ENCODE data around the gene AFF3. TPM values are rescaled to one million over a fixed set of nuclear protein-coding genes. Genes with fewer than 3 reads are reported as not detected.

AFF3 gene
- total RNA-seq, 3 donors from 2014 or later (not counting 1 experiment from before 2014, with no cell fraction given) = 4.6 to 9.6 (median 5.6) TPM

- no peak for DNase-seq
- no peak for ATAC-seq
- H3K27me3 ChIP-seq (ENCODE audit: control insufficient read depth, insufficient read depth, low read length) = no peaks in the 10 kb centered on the region
- Mint-ChIP-seq H3K36me3 (no peaks in the 10 kb centered on the region), H3K27ac (no peak overlapping the region), H3K27me3 (ENCODE audit: low read depth in 2 of 2) (no peaks in the 10 kb centered on the region), H3K9me3 (no peaks in the 10 kb centered on the region), H3K4me1 (peaks cover 0 to 4% of the 10 kb centered on the region in 2 donors), H3K4me3 (no peak overlapping the region)
- no peak overlapping the region for H3K27ac ChIP-seq (ENCODE audit: low read length)
- H3K4me1 ChIP-seq (ENCODE audit: control insufficient read depth, insufficient read depth, low read length) = no peaks in the 10 kb centered on the region
- 95% methylated on average over 9 of the region's 9 CpGs for WGBS (ENCODE audit: insufficient coverage)
- no peaks in the 10 kb centered on the region for H3K36me3 ChIP-seq (ENCODE audit: control insufficient read depth, insufficient read depth, low read length)
- no peaks in the 10 kb centered on the region for H3K9me3 ChIP-seq (ENCODE audit: control insufficient read depth, insufficient read depth, low read length)
- TF ChIP-seq CTCF (IDR thresholded peaks at IDR 0.05) = no peak
- H3K4me3 ChIP-seq (ENCODE audit: low read length) = no peak overlapping the region
- intact Hi-C loops (cut with micrococcal nuclease) = no loop called here
These were observed 97.4 kb downstream of the AFF3 start for GRCh38 chr2:100045000-100045399.

- H3K36me3 ChIP-seq (ENCODE audit: control insufficient read depth, insufficient read depth, low read length) = no peaks in the 10 kb centered on the region
- no peaks in the 10 kb centered on the region for H3K27me3 ChIP-seq (ENCODE audit: control insufficient read depth, insufficient read depth, low read length)
- ATAC-seq (no peak), DNase-seq (no peak)
- no peak overlapping the region for H3K4me3 ChIP-seq (ENCODE audit: low read length)
- H3K9me3 Mint-ChIP-seq = no peaks in the 10 kb centered on the region
- WGBS (ENCODE audit: insufficient coverage) = 97% methylated on average over 3 of the region's 8 CpGs
- H3K27me3 Mint-ChIP-seq (ENCODE audit: low read depth in 2 of 2) = no peaks in the 10 kb centered on the region
- peaks cover 0 to under 1% of the 10 kb centered on the region in 2 donors for H3K4me1 Mint-ChIP-seq
- no peak overlapping the region for H3K27ac ChIP-seq (ENCODE audit: low read length)
- no peak overlapping the region for H3K27ac Mint-ChIP-seq
- H3K4me1 ChIP-seq (ENCODE audit: control insufficient read depth, insufficient read depth, low read length) = no peaks in the 10 kb centered on the region
- no peak overlapping the region for H3K4me3 Mint-ChIP-seq
- no peak for TF ChIP-seq CTCF (IDR thresholded peaks at IDR 0.05)
- intact Hi-C loops (cut with micrococcal nuclease) = no loop called here
- H3K9me3 ChIP-seq (ENCODE audit: control insufficient read depth, insufficient read depth, low read length) = no peaks in the 10 kb centered on the region
- no peaks in the 10 kb centered on the region for H3K36me3 Mint-ChIP-seq
These were observed 98.5 kb downstream of the AFF3 start for GRCh38 chr2:100043891-100044255.

- no peaks in the 10 kb centered on the region for H3K9me3 ChIP-seq (ENCODE audit: control insufficient read depth, insufficient read depth, low read length)
- Mint-ChIP-seq H3K27ac (no peak overlapping the region), H3K4me3 (no peak overlapping the region), H3K4me1 (no peaks in the 10 kb centered on the region), H3K9me3 (no peaks in the 10 kb centered on the region), H3K36me3 (no peaks in the 10 kb centered on the region), H3K27me3 (ENCODE audit: low read depth in 2 of 2) (no peaks in the 10 kb centered on the region)
- no peak overlapping the region for H3K4me3 ChIP-seq (ENCODE audit: low read length)
- no peak for TF ChIP-seq CTCF (IDR thresholded peaks at IDR 0.05)
- DNase-seq (no peak), ATAC-seq (no peak)
- H3K36me3 ChIP-seq (ENCODE audit: control insufficient read depth, insufficient read depth, low read length) = no peaks in the 10 kb centered on the region
- intact Hi-C loops (cut with micrococcal nuclease) = no loop called here
- H3K27ac ChIP-seq (ENCODE audit: low read length) = no peak overlapping the region
- no peaks in the 10 kb centered on the region for H3K4me1 ChIP-seq (ENCODE audit: control insufficient read depth, insufficient read depth, low read length)
- H3K27me3 ChIP-seq (ENCODE audit: control insufficient read depth, insufficient read depth, low read length) = no peaks in the 10 kb centered on the region
- WGBS (ENCODE audit: insufficient coverage) = 92% methylated on average over 7 of the region's 7 CpGs
These were observed 99.1 kb downstream of the AFF3 start for GRCh38 chr2:100043081-100043890.

- no peak overlapping the region for H3K27ac ChIP-seq (ENCODE audit: low read length)
- Mint-ChIP-seq H3K36me3 (no peaks in the 10 kb centered on the region), H3K4me1 (no peaks in the 10 kb centered on the region), H3K4me3 (no peak overlapping the region), H3K9me3 (no peaks in the 10 kb centered on the region), H3K27ac (no peak overlapping the region), H3K27me3 (ENCODE audit: low read depth in 2 of 2) (no peaks in the 10 kb centered on the region)
- WGBS (ENCODE audit: insufficient coverage) = 82% methylated on average over 1 of the region's 3 CpGs
- ATAC-seq = no peak
- no peak for DNase-seq
- no peaks in the 10 kb centered on the region for H3K36me3 ChIP-seq (ENCODE audit: control insufficient read depth, insufficient read depth, low read length)
- H3K4me1 ChIP-seq (ENCODE audit: control insufficient read depth, insufficient read depth, low read length) = no peaks in the 10 kb centered on the region
- H3K4me3 ChIP-seq (ENCODE audit: low read length) = no peak overlapping the region
- no peak for TF ChIP-seq CTCF (IDR thresholded peaks at IDR 0.05)
- no peaks in the 10 kb centered on the region for H3K27me3 ChIP-seq (ENCODE audit: control insufficient read depth, insufficient read depth, low read length)
- intact Hi-C loops (cut with micrococcal nuclease) = no loop called here
- no peaks in the 10 kb centered on the region for H3K9me3 ChIP-seq (ENCODE audit: control insufficient read depth, insufficient read depth, low read length)
These were observed 99.8 kb downstream of the AFF3 start for GRCh38 chr2:100042562-100042961.

Data from natural killer cell (primary cell).